BLaER1 treated with 17β-estradiol and CSF1 and Interleukin-3, amounts not matched to agents 10 nM and 100 nM (cell line): ENCODE measurements around the gene GNL2.

Experiments
- H3K27ac ChIP-seq, 11 experiments: shearing (Covaris generic); formaldehyde crosslinking; 2 replicates each; pipeline ENCODE4 v1.8.1; 2022
- H3K27me3 ChIP-seq, 11 experiments: shearing (Covaris generic); formaldehyde crosslinking; 2 replicates each; pipeline ENCODE4 v1.8.1; 2022
- H3K36me3 ChIP-seq, 11 experiments: shearing (Covaris generic); formaldehyde crosslinking; 2 replicates each; pipeline ENCODE4 v1.8.1; 2022
- H3K4me1 ChIP-seq, 10 experiments: shearing (Covaris generic); formaldehyde crosslinking; 2 replicates each; pipeline ENCODE4 v1.8.1; 2022
- H3K4me2 ChIP-seq, 11 experiments: shearing (Covaris generic); formaldehyde crosslinking; 2 replicates each; pipeline ENCODE4 v1.8.1; 2022
- H3K4me3 ChIP-seq, 10 experiments: shearing (Covaris generic); formaldehyde crosslinking; 2 replicates each; pipeline ENCODE4 v1.8.1; 2022
- H3K9ac ChIP-seq, 11 experiments: shearing (Covaris generic); formaldehyde crosslinking; 2 replicates each; pipeline ENCODE4 v1.8.1; 2022
- H3K9me3 ChIP-seq, 11 experiments: shearing (Covaris generic); formaldehyde crosslinking; replicated peaks in 1 of 11; 2 replicates each; pipeline ENCODE4 v1.8.1; 2022
- H4K20me1 ChIP-seq, 11 experiments: shearing (Covaris generic); formaldehyde crosslinking; 2 replicates each; pipeline ENCODE4 v1.8.1; 2022
- Cebpa-rat ChIP-seq, 11 experiments: shearing (Covaris generic); IDR thresholded peaks; 2 replicates each; pipeline ENCODE4 v1.8.1; 2022

GNL2 gene

GRCh38 chr1:37595440-37596181 lies at the start of gene GNL2:
Gene GNL2 (minus strand): TSS chr1:37595937. CDS start chr1:37595822, 115 bp downstream.
- H3K27ac ChIP-seq = peak within 1 kb of the TSS; percentile 50 to 88 (median 85); a peak in 21 of 22 replicates
- no peaks in the 10 kb centered on the region for H3K27me3 ChIP-seq
- peak within 1 kb of the TSS; percentile 69 to 91 (median 83) for H3K4me3 ChIP-seq
- peaks cover 13 to 49% (median 48%) of the 10 kb centered on the region in 11 experiments; a peak in 21 of 22 replicates for H4K20me1 ChIP-seq
- H3K4me1 ChIP-seq = peaks cover 18 to 26% (median 22%) of the 10 kb centered on the region in 10 experiments
- peaks cover 31 to 41% (median 35%) of the 10 kb centered on the region in 11 experiments for H3K36me3 ChIP-seq
- no peak for TF ChIP-seq Cebpa-rat (IDR thresholded peaks at IDR 0.05)
- peak within 1 kb of the TSS; percentile 76 to 91 (median 87) for H3K9ac ChIP-seq
- peak within 1 kb of the TSS; percentile 88 to 98 (median 95) for H3K4me2 ChIP-seq
- H3K9me3 ChIP-seq = no peaks in the 10 kb centered on the region

DNA sequence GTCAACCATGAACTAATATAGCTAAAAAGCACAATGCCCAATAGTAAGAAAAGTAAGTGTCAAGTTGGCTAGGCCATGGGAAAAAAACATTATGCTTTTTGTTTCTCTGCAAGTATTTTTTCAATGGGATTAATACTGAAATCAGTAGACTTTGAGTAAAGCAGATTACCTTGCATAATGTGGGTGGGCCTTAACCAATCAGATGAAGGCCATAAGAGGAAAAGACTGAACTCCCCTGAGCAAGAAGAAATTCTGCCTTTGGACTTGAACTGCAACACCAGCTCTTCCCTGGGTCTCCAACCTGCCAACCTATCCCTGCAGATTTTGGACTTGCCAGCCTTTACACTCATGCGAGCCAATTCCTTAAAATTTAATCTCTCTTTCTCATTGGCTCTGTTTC lies 45.3 kb upstream of the GNL2 start:
- Histone ChIP-seq H3K4me3 (no peak overlapping the region), H4K20me1 (no peaks in the 10 kb centered on the region; a peak in 2 of 22 replicates), H3K9me3 (peaks cover 15 to 34% (median 19%) of the 10 kb centered on the region in 11 experiments), H3K4me2 (no peak overlapping the region), H3K27me3 (peaks cover 11 to 29% (median 17%) of the 10 kb centered on the region in 11 experiments), H3K9ac (no peak overlapping the region), H3K4me1 (no peaks in the 10 kb centered on the region), H3K27ac (no peak overlapping the region), H3K36me3 (no peaks in the 10 kb centered on the region)
- TF ChIP-seq Cebpa-rat (IDR thresholded peaks at IDR 0.05) = no peak

- H3K27me3 ChIP-seq = peaks cover 57 to 75% (median 64%) of the 10 kb centered on the region in 11 experiments
Measured at GRCh38 chr1:37636435-37636834, 40.7 kb upstream of the GNL2 start.

DNA sequence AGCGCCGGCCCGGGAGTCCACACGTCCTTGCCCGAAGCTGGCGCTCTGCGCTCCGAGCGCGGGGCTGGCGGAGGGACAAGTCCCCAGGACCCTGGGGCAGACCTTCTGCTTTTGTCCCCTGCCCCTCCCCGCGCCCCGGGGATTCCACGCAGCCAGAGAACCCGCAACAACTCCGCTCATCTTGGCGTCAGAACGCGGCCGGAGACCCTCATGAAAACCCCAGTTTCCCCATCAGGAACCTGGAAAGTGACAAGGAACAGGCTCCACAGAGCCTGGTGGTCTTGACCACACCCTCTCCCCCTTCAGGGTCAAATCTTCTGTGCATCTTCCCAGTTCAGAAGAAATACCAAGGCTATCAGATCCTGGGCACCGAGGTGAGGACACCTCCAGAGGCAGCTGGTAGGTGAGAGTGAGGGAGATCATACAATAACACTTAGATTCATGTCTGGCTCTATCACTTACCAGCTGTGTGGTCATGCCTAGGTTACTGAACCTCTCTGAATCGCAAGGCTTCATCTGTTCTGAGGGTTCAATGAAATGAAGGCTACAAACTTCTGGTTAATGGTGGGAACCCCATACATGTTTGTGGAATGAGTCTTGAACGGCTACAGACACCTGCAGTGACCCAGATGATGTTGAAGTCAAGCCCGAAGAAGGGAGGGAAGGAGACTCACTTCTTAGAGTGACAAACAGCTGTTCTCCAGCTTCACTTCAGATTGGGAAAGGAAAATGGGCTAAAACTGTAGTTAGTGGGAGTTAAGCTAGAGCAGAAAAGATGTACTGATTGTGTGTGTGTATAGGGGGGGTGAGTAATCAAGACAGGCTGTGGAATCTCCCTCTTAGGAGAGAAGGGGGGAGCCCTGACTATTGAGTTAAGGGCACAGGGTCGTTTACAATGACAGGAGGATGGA lies 39.5 kb upstream of the GNL2 start:
- H3K27ac ChIP-seq = no peak overlapping the region
- no peaks in the 10 kb centered on the region for H3K36me3 ChIP-seq
- H3K4me1 ChIP-seq = peaks cover 0 to 9% (median 0%) of the 10 kb centered on the region in 10 experiments; a peak in 6 of 20 replicates
- peaks cover 69 to 87% (median 76%) of the 10 kb centered on the region in 11 experiments for H3K27me3 ChIP-seq
- H3K4me2 ChIP-seq = no peak overlapping the region; a peak in 1 of 22 replicates
- no peak for TF ChIP-seq Cebpa-rat (IDR thresholded peaks at IDR 0.05)
- H4K20me1 ChIP-seq = peaks cover 0 to 28% (median 6%) of the 10 kb centered on the region in 11 experiments; a peak in 10 of 22 replicates
- 0 out of 22 replicates have a peak, but pooled peaks cover 0 to 3% (median 0%) of the 10 kb centered on the region in 11 experiments for H3K9me3 ChIP-seq
- no peak overlapping the region for H3K9ac ChIP-seq
- 0 out of 20 replicates have a peak overlapping the region, but pooled peaks of 1 of the 10 experiments have one; percentile 1 for H3K4me3 ChIP-seq

More at GRCh38 chr1:37636435-37636834, 40.7 kb upstream of the GNL2 start:
- TF ChIP-seq Cebpa-rat (IDR thresholded peaks at IDR 0.05) = peak in 3 of 11 experiments; percentile 10 to 42 (median 29); a peak in 4 of 22 replicates
- no peak overlapping the region for H3K4me3 ChIP-seq
- no peak overlapping the region for H3K4me2 ChIP-seq
- no peaks in the 10 kb centered on the region for H3K36me3 ChIP-seq
- peaks cover 1 to 14% (median 7%) of the 10 kb centered on the region in 11 experiments; a peak in 18 of 22 replicates for H3K9me3 ChIP-seq
- peaks cover 0 to 24% (median 6%) of the 10 kb centered on the region in 11 experiments; a peak in 10 of 22 replicates for H4K20me1 ChIP-seq
- H3K9ac ChIP-seq = no peak overlapping the region
- H3K4me1 ChIP-seq = peaks cover 0 to 9% (median 0%) of the 10 kb centered on the region in 10 experiments; a peak in 6 of 20 replicates
- no peak overlapping the region for H3K27ac ChIP-seq

DNA sequence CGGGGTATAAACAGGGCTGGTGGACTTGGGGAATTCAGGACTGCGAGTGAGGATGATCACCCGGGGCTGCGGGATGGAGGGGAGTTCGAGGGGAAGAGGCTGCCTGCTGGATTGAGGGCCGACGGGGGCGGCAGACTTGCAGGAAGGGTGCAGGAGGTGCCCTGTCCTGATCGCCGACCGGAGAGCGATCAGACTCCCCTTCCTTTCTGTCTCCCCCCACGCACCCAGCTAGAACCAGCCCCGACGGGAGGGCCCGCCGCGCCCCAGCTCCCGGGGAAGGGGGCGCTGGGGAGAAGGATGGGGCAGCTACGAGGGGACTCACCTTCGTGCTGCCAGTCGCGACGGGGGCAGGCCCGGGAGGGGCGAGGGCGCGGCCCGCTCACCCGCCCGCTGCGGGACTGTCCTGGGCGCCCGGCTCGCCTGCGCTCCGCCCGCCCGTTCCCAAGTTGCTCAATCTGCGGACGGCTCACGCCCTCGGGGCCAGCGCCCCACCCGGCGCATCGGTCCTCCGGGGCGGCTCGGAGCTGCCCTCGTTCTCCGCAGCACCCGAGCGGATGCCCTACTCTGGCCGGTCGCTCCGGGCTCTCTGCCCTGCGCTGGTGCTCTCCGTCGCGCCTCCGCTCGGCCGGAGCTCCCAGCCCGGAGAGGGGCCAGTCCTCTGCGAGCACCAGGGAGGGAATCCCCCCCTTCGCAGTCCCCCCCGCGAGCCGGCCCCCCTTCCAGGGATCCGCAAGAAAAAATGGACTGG lies 38.7 kb upstream of the GNL2 start, which contains the start of gene RSPO1:
RSPO1 (minus strand) TSS at position 649 of the 748 bp plus-strand sequence. CDS start 5,231 bp downstream, outside the sequence.
- Histone ChIP-seq H3K4me3 (peak within 1 kb of the TSS in 1 of 10 experiments; percentile 1; a peak in 2 of 20 replicates), H3K27me3 (peaks cover 69 to 95% (median 82%) of the 10 kb centered on the region in 11 experiments), H3K36me3 (no peaks in the 10 kb centered on the region), H3K4me2 (peak within 1 kb of the TSS in 3 of 11 experiments; percentile 26 to 43 (median 42); a peak in 3 of 22 replicates), H3K27ac (no peak within 1 kb of the TSS), H3K9ac (no peak within 1 kb of the TSS), H3K9me3 (no peaks in the 10 kb centered on the region), H4K20me1 (peaks cover 0 to 28% (median 6%) of the 10 kb centered on the region in 11 experiments; a peak in 11 of 22 replicates), H3K4me1 (peaks cover 0 to 11% (median 1%) of the 10 kb centered on the region in 10 experiments; a peak in 8 of 20 replicates)
- no peak for TF ChIP-seq Cebpa-rat (IDR thresholded peaks at IDR 0.05)

GRCh38 chr1:37633938-37634243 lies 38.2 kb upstream of the GNL2 start:
- H3K27me3 ChIP-seq = peaks cover 69 to 96% (median 85%) of the 10 kb centered on the region in 11 experiments
- peak overlapping the region in 1 of 11 experiments; percentile 26; a peak in 1 of 22 replicates for H3K4me2 ChIP-seq
- no peaks in the 10 kb centered on the region for H3K9me3 ChIP-seq
- H4K20me1 ChIP-seq = peaks cover 0 to 28% (median 7%) of the 10 kb centered on the region in 11 experiments; a peak in 11 of 22 replicates
- peaks cover 1 to 11% (median 5%) of the 10 kb centered on the region in 10 experiments; a peak in 16 of 20 replicates for H3K4me1 ChIP-seq
- H3K9ac ChIP-seq = no peak overlapping the region
- no peaks in the 10 kb centered on the region for H3K36me3 ChIP-seq
- TF ChIP-seq Cebpa-rat (IDR thresholded peaks at IDR 0.05) = no peak
- no peak overlapping the region for H3K27ac ChIP-seq
- peak overlapping the region in 1 of 10 experiments; percentile 1; a peak in 1 of 20 replicates for H3K4me3 ChIP-seq

GRCh38 chr1:37633040-37633937 lies 37.6 kb upstream of the GNL2 start:
- Histone ChIP-seq H3K9ac (no peak overlapping the region), H3K4me1 (peaks cover 7 to 17% (median 10%) of the 10 kb centered on the region in 10 experiments; a peak in 19 of 20 replicates), H4K20me1 (peaks cover 0 to 28% (median 12%) of the 10 kb centered on the region in 11 experiments; a peak in 11 of 22 replicates), H3K9me3 (no peaks in the 10 kb centered on the region), H3K27ac (no peak overlapping the region), H3K27me3 (peaks cover 69 to 92% (median 85%) of the 10 kb centered on the region in 11 experiments), H3K4me3 (no peak overlapping the region), H3K36me3 (no peaks in the 10 kb centered on the region), H3K4me2 (no peak overlapping the region)
- TF ChIP-seq Cebpa-rat (IDR thresholded peaks at IDR 0.05) = no peak
